K562 (cell line): ENCODE data around the gene HOXC10. TPM values are rescaled to one million over a fixed set of nuclear protein-coding genes. Genes with fewer than 3 reads are reported as not detected.

Experiments
- ATAC-seq: fragments of 200-7000 bp; cut with Tn5 transposase; 3 replicates; pipeline ENCODE4 v1.9.1; 2020; ENCODE audit warnings: moderate library complexity
- BruUV-seq: library from RNA; stranded (reverse); fragments of 400-500 nt; replicated peaks from 2 replicates; lab custom pipeline; 2021; lab: Mats Ljungman, UMichigan
- CTCF ChIA-PET: fragments of 300-600 bp; formaldehyde crosslinking; extraction: SDS; loops from one replicate; lab custom pipeline; 2021; ENCODE audit warnings: low intra/inter-chr PET ratio; lab: Yijun Ruan, JAX
- POLR2A ChIA-PET: fragments of 300-600, 350-650 bp; sonication (Branson Sonifier 250); formaldehyde crosslinking; extraction: SDS; loops from one replicate; lab custom pipeline; 2021; ENCODE audit warnings: antibody characterized with exemption, inconsistent platforms; lab: Yijun Ruan, JAX
- DNase-seq, 4 experiments: peaks; one replicate each; pipeline versions ENCODE4 v3.0.0 to v3.0.0-alpha.2; 2011 to 2018; ENCODE audit warnings: low spot score in 3 of 4, mixed read lengths in 3 of 4; ENCODE audit errors: extremely low read depth in 1 of 4
- FAIRE-seq: peaks from 2 replicates; lab custom pipeline; 2011; peaks lifted over from hg19 to GRCh38; lab: Jason Lieb, UNC
- H2AFZ ChIP-seq: 2 replicates; pipeline ENCODE4 v1.6.0; 2011; ENCODE audit warnings: low read depth, low read length, control low read depth, inconsistent platforms
- H3K27ac ChIP-seq: fragments of 200-600 bp; 3 replicates; pipeline ENCODE4 v1.8.0; 2011; ENCODE audit warnings: low read depth, mild to moderate bottlenecking, control low read depth, inconsistent platforms, low read length, moderate library complexity, mixed read lengths; ENCODE audit errors: extremely low read depth
- H3K27me3 ChIP-seq, 2 experiments: fragments of 300-600 bp in 1 of 2; 2 replicates in 1 of 2; 3 replicates in 1 of 2; pipeline versions ENCODE4 v1.6.0 to v1.8.0; 2011; ENCODE audit warnings: inconsistent platforms in 2 of 2, low read length in 2 of 2, mild to moderate bottlenecking in 1 of 2, mixed read lengths in 1 of 2, moderate library complexity in 1 of 2; ENCODE audit not compliant: control insufficient read depth in 2 of 2, insufficient read depth in 2 of 2
- H3K36me3 ChIP-seq: fragments of 300-600 bp; 3 replicates; pipeline ENCODE4 v1.8.0; 2011; ENCODE audit warnings: mild to moderate bottlenecking, low read length, inconsistent platforms; ENCODE audit not compliant: control insufficient read depth, insufficient read depth
- H3K4me1 ChIP-seq, 2 experiments: fragments of 200-600 bp in 1 of 2; replicated peaks in 1 of 2; 2 replicates in 1 of 2; 3 replicates in 1 of 2; pipeline versions ENCODE4 v1.5.1 to v1.8.0; 2011; ENCODE audit warnings: inconsistent platforms in 2 of 2, low read length in 2 of 2, mild to moderate bottlenecking in 1 of 2, mixed read lengths in 1 of 2, moderate library complexity in 1 of 2; ENCODE audit not compliant: control insufficient read depth in 2 of 2, insufficient read depth in 2 of 2
- H3K4me2 ChIP-seq: 2 replicates; pipeline ENCODE4 v1.6.1; 2011; ENCODE audit warnings: low read length, control low read depth, inconsistent platforms, mixed read lengths; ENCODE audit not compliant: insufficient read depth
- H3K4me3 ChIP-seq: fragments of 200-600 bp; sonication (generic), shearing (Covaris generic); 2 replicates; pipeline ENCODE4 v1.5.1; 2016; ENCODE audit warnings: control low read depth, inconsistent platforms
- H3K79me2 ChIP-seq: fragments of 200-600 bp; 3 replicates; pipeline ENCODE4 v1.8.0; 2011; ENCODE audit warnings: low read length, inconsistent platforms; ENCODE audit not compliant: control insufficient read depth, insufficient read depth
- H3K9ac ChIP-seq, 2 experiments: 2 replicates each; pipeline versions ENCODE4 v1.6.0 to v1.6.1; 2011; ENCODE audit warnings: low read depth in 2 of 2, low read length in 2 of 2, control low read depth in 1 of 2, inconsistent platforms in 1 of 2, mild to moderate bottlenecking in 1 of 2, mixed read lengths in 1 of 2; ENCODE audit not compliant: insufficient read depth in 1 of 2
- H3K9me1 ChIP-seq: one replicate; pipeline ENCODE4 v1.6.0; 2011; ENCODE audit warnings: inconsistent platforms, mild to moderate bottlenecking, low read length, moderate library complexity; ENCODE audit not compliant: control insufficient read depth, insufficient read depth
- H3K9me3 ChIP-seq: replicated peaks from 2 replicates; pipeline ENCODE4 v1.5.1; 2011; ENCODE audit warnings: low read depth, low read length, inconsistent platforms; ENCODE audit not compliant: control insufficient read depth, insufficient read depth
- H4K20me1 ChIP-seq: replicated peaks from 2 replicates; pipeline ENCODE4 v1.6.1; 2011; ENCODE audit warnings: low read length, inconsistent platforms, mixed read lengths; ENCODE audit not compliant: control insufficient read depth, insufficient read depth
- CTCF ChIP-seq, 3 experiments: IDR thresholded peaks in 2 of 3; conservative IDR thresholded peaks in 1 of 3; 2 replicates each; pipeline ENCODE4 v1.5.1; 2011 to 2012; ENCODE audit warnings: low read length in 3 of 3, mild to moderate bottlenecking in 3 of 3, control low read depth in 2 of 3, improper control_type of control experiment in 1 of 3, inconsistent platforms in 1 of 3, low read depth in 1 of 3, mixed read lengths in 1 of 3, moderate library complexity in 1 of 3; ENCODE audit not compliant: insufficient read depth in 2 of 3
- WGBS: fragments of 100-300 bp; shearing (Covaris generic); methylation state at CpG from one replicate; pipeline ENCODE4 v1.1.6; 2016; ENCODE audit warnings: low coverage, mixed read lengths; ENCODE audit not compliant: insufficient coverage; ENCODE audit errors: missing lambda C conversion rate; 5-methylcytosine and 5-hydroxymethylcytosine counted together
- in situ Hi-C: fragments of 300-500 bp; cut with MboI; formaldehyde crosslinking; loops from 4 replicates; pipeline ENCODE4 v1.15.0; 2018; ENCODE audit warnings: inconsistent platforms, mixed read lengths
- intact Hi-C: fragments of 100-400 bp; cut with micrococcal nuclease; formaldehyde crosslinking; loops from 2 replicates; pipeline ENCODE4 v1.14.2; 2022
- polyA plus RNA-seq, 8 experiments: library from polyadenylated mRNA; depleted of rRNA in 4 of 8; stranded (reverse) in 5 of 8; unstranded in 3 of 8; fragments of >200 nt; fragmentation: Nextera tagmentation in 2 of 8; fragmentation: Illumina TruSeq in 1 of 8; extraction: Ambion mirVana in 2 of 8; extraction: Trizol in 1 of 8; gene quantifications; 2 replicates each; pipeline versions ENCODE4 v1.2.1 to v1.2.3, GENCODE V29; 2011 to 2014; ENCODE audit warnings: inconsistent platforms in 1 of 8, missing spikeins in 1 of 8
- total RNA-seq, 7 experiments: library from RNA; depleted of rRNA in 6 of 7; stranded (reverse); fragments of >200 nt in 6 of 7; fragmentation: Illumina TruSeq in 2 of 7; extraction: Trizol in 2 of 7; gene quantifications; 2 replicates each; pipeline versions ENCODE4 v1.2.1 to v1.2.3, GENCODE V29; 2011 to 2021; ENCODE audit warnings: low replicate concordance in 1 of 7
- TF ChIP-seq, protein P1 (sequence below), 2 experiments: IDR thresholded peaks; 2 replicates each; pipeline ENCODE4 v1.6.1; 2012; ENCODE audit warnings: improper control_type of control experiment in 2 of 2, low read depth in 2 of 2, low read length in 2 of 2, borderline replicate concordance in 1 of 2
- TF ChIP-seq, protein P2 (sequence below), 2 experiments: fragments of 250-450 bp in 1 of 2; fragments of 450-650 bp in 1 of 2; sonication (Bioruptor Pico) in 1 of 2; IDR thresholded peaks; 2 replicates each; pipeline versions ENCODE4 v1.6.1 to v1.8.0; 2016 to 2021; ENCODE audit warnings: mild to moderate bottlenecking in 2 of 2, moderate library complexity in 2 of 2, missing compliant biosample characterization in 1 of 2, missing genetic modification characterization in 1 of 2

HOXC10 gene
- total and polyA plus RNA-seq, 9 of the 15 experiments (the other 6 are each of a cell fraction or from before 2014, with no cell fraction given), result 0.13 to 0.77 (median 0.35) TPM; not detected in 2

GRCh38 chr12:53952335-53952694 lies 32.6 kb upstream of the HOXC10 start:
- peaks cover 12 to 47% of the 10 kb centered on the region in 2 experiments; a peak in 4 of 5 replicates for H3K4me1 ChIP-seq
- CTCF ChIA-PET, result no interaction called here
- in situ Hi-C loops, result no loop called here
- no peaks in the 10 kb centered on the region for H3K9me3 ChIP-seq
- peaks cover 53 to 68% of the 10 kb centered on the region in 2 experiments for H3K27me3 ChIP-seq
- no peaks in the 10 kb centered on the region for H3K9me1 ChIP-seq
- H3K36me3 ChIP-seq, result no peaks in the 10 kb centered on the region
- H3K4me2 ChIP-seq, result no peak overlapping the region
- TF ChIP-seq, protein P1, sequence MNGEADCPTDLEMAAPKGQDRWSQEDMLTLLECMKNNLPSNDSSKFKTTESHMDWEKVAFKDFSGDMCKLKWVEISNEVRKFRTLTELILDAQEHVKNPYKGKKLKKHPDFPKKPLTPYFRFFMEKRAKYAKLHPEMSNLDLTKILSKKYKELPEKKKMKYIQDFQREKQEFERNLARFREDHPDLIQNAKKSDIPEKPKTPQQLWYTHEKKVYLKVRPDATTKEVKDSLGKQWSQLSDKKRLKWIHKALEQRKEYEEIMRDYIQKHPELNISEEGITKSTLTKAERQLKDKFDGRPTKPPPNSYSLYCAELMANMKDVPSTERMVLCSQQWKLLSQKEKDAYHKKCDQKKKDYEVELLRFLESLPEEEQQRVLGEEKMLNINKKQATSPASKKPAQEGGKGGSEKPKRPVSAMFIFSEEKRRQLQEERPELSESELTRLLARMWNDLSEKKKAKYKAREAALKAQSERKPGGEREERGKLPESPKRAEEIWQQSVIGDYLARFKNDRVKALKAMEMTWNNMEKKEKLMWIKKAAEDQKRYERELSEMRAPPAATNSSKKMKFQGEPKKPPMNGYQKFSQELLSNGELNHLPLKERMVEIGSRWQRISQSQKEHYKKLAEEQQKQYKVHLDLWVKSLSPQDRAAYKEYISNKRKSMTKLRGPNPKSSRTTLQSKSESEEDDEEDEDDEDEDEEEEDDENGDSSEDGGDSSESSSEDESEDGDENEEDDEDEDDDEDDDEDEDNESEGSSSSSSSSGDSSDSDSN (IDR thresholded peaks at IDR 0.05; ENCODE audit: borderline replicate concordance in 1 of 2, low read depth in 2 of 2, low read length in 2 of 2), result 0 out of 4 replicates have a peak, but pooled peaks of 1 of the 2 experiments have one; percentile 36
- TF ChIP-seq, protein P2, sequence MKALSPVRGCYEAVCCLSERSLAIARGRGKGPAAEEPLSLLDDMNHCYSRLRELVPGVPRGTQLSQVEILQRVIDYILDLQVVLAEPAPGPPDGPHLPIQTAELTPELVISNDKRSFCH (CRISPR knock-in tag; IDR thresholded peaks at IDR 0.05), result no peak
- TF ChIP-seq, protein P2 (tag; IDR thresholded peaks at IDR 0.05), result no peak
- 0 out of 6 replicates have a peak, but pooled peaks of 1 of the 3 experiments have one; percentile 21 for TF ChIP-seq CTCF (IDR thresholded peaks at IDR 0.05 in 2 of 3, conservative IDR thresholded peaks at IDR 0.05 in 1 of 3; ENCODE audit: insufficient read depth in 2 of 3, low read depth in 1 of 3, low read length in 3 of 3)
- H3K4me3 ChIP-seq, result no peak overlapping the region
- ATAC-seq (peak; percentile 29; the same call in 1 of the 3 replicates), DNase-seq (peak in 1 of 4 experiments; percentile 26), FAIRE-seq (no peak)
- POLR2A ChIA-PET, result interaction anchor here (0.7 to 1.5 kb wide), 5 partner anchors 11 to 182 kb away, joined by 3 to 4 read pairs (median 3); no protein-coding TSS in a partner anchor
- intact Hi-C loops, result loop anchor here (1.0 kb wide), 1 partner anchor 185 kb away; no protein-coding TSS in a partner anchor
- no peak overlapping the region for H3K9ac ChIP-seq
- peaks cover 7% of the 10 kb centered on the region for H4K20me1 ChIP-seq
- 18% methylated on average over 13 of the region's 13 CpGs for WGBS
- no peaks in the 10 kb centered on the region for H3K79me2 ChIP-seq
- BruUV-seq, result no TSS peak
- no peak overlapping the region for H3K27ac ChIP-seq
- no peak overlapping the region for H2AFZ ChIP-seq
